ENCODE data around the gene CD248. TPM values are rescaled to one million over a fixed set of nuclear protein-coding genes. Genes with fewer than 3 reads are reported as not detected.

CD248 gene
- total RNA-seq, result 10 to 100 TPM in 2 of 4 donors, 1 to 10 TPM in 2; 6.3 to 23.5 (median 12.3) TPM

GRCh38 chr11:66316849-66317251, at the start of gene CD248:
CD248 (minus strand) TSS chr11:66317044; CDS start chr11:66317027, 17 bp downstream.
- DNase-seq (ENCODE audit: low spot score in 2 of 2), result peak in 1 of 2 donors; percentile 91
- intact Hi-C loops (cut with DNase I; ENCODE audit: low total_unique reads), result no loop called here
- 5 to 20% methylated on average over 12 to 16 of the region's 29 CpGs for WGBS, 2 donors
- TF ChIP-seq CTCF (IDR thresholded peaks at IDR 0.05), result no peak
- TF ChIP-seq POLR2A (IDR thresholded peaks at IDR 0.05), result no peak
- peak within 1 kb of the TSS; percentile 10 for H3K4me3 ChIP-seq (ENCODE audit: low read depth, poor library complexity, severe bottlenecking)

GRCh38 chr11:66365711-66366619, 49.1 kb upstream of the CD248 start:
- 65 to 77% methylated on average over 14 of the region's 14 CpGs for WGBS, 2 donors
- intact Hi-C loops (cut with DNase I; ENCODE audit: low total_unique reads), result no loop called here
- H3K4me3 ChIP-seq (ENCODE audit: low read depth, poor library complexity, severe bottlenecking), result no peak overlapping the region
- no peak for TF ChIP-seq CTCF (IDR thresholded peaks at IDR 0.05)
- no peak for TF ChIP-seq POLR2A (IDR thresholded peaks at IDR 0.05)
- no peak for DNase-seq (ENCODE audit: low spot score in 2 of 2)

GRCh38 chr11:66365166-66365565, 48.3 kb upstream of the CD248 start:
- DNase-seq (ENCODE audit: low spot score in 2 of 2), result no peak
- H3K4me3 ChIP-seq (ENCODE audit: low read depth, poor library complexity, severe bottlenecking), result no peak overlapping the region
- 91 to 94% methylated on average over 6 of the region's 6 CpGs for WGBS, 2 donors
- intact Hi-C loops (cut with DNase I; ENCODE audit: low total_unique reads), result no loop called here
- no peak for TF ChIP-seq POLR2A (IDR thresholded peaks at IDR 0.05)
- TF ChIP-seq CTCF (IDR thresholded peaks at IDR 0.05), result no peak

GRCh38 chr11:66363805-66364535, 47.1 kb upstream of the CD248 start:
- TF ChIP-seq POLR2A (IDR thresholded peaks at IDR 0.05) (no peak), CTCF (IDR thresholded peaks at IDR 0.05) (no peak)
- whole genome bisulfite sequencing, 2 donors, result 72 to 79% methylated on average over 12 to 15 of the region's 15 CpGs

GRCh38 chr11:66363187-66363601, 46.4 kb upstream of the CD248 start:
- no peak for TF ChIP-seq POLR2A (IDR thresholded peaks at IDR 0.05)
- TF ChIP-seq CTCF (IDR thresholded peaks at IDR 0.05), result no peak
- H3K4me3 ChIP-seq (ENCODE audit: low read depth, poor library complexity, severe bottlenecking), result no peak overlapping the region
- DNase-seq (ENCODE audit: low spot score in 2 of 2), result no peak
- WGBS, 2 donors, result 60 to 63% methylated on average over 14 of the region's 14 CpGs
- intact Hi-C loops (cut with DNase I; ENCODE audit: low total_unique reads), result no loop called here

More at GRCh38 chr11:66363805-66364535, 47.1 kb upstream of the CD248 start:
- no peak for DNase-seq (ENCODE audit: low spot score in 2 of 2)
- H3K4me3 ChIP-seq (ENCODE audit: low read depth, poor library complexity, severe bottlenecking), result no peak overlapping the region
- intact Hi-C loops (cut with DNase I; ENCODE audit: low total_unique reads), result no loop called here
